ENCODE measurements around the gene PNPLA5. TPM values are rescaled to one million over a fixed set of nuclear protein-coding genes. Genes with fewer than 3 reads are reported as not detected.

PNPLA5 gene
- total RNA-seq, 2 donors from 2014 or later = not detected

GRCh38 chr22:43854786-43855271 is 37.0 kb downstream of the PNPLA5 start:
- DNase-seq (ENCODE audit: low spot score) (no peak), ATAC-seq (ENCODE audit: insufficient number of reproducible peaks, low FRiP score, low read depth) (no peak)
- TF ChIP-seq CTCF (IDR thresholded peaks at IDR 0.05) = no peak
- Histone ChIP-seq H3K36me3 (no peaks in the 10 kb centered on the region), H3K27ac (no peak overlapping the region), H3K9me3 (no peaks in the 10 kb centered on the region), H3K4me3 (no peak overlapping the region), H3K4me1 (ENCODE audit: control insufficient read depth in 1 of 2, low read depth in 2 of 2) (no peaks in the 10 kb centered on the region), H3K27me3 (replicated peaks; ENCODE audit: insufficient read depth) (no peaks in the 10 kb centered on the region)

- no peak for DNase-seq (ENCODE audit: low spot score)
Observed at GRCh38 chr22:43854121-43854785, 37.6 kb downstream of the PNPLA5 start.

GRCh38 chr22:43853328-43853931 is 38.4 kb downstream of the PNPLA5 start:
- H3K27me3 ChIP-seq (replicated peaks; ENCODE audit: insufficient read depth) = no peaks in the 10 kb centered on the region
- TF ChIP-seq CTCF (IDR thresholded peaks at IDR 0.05) = no peak
- H3K4me3 ChIP-seq = no peak overlapping the region
- no peaks in the 10 kb centered on the region for H3K4me1 ChIP-seq (ENCODE audit: control insufficient read depth in 1 of 2, low read depth in 2 of 2)
- H3K9me3 ChIP-seq = no peaks in the 10 kb centered on the region
- no peaks in the 10 kb centered on the region for H3K36me3 ChIP-seq
- DNase-seq (ENCODE audit: low spot score) (no peak), ATAC-seq (ENCODE audit: insufficient number of reproducible peaks, low FRiP score, low read depth) (no peak)
- H3K27ac ChIP-seq = no peak overlapping the region

More at GRCh38 chr22:43854121-43854785, 37.6 kb downstream of the PNPLA5 start:
- Histone ChIP-seq H3K27ac (no peak overlapping the region), H3K27me3 (replicated peaks; ENCODE audit: insufficient read depth) (no peaks in the 10 kb centered on the region), H3K9me3 (no peaks in the 10 kb centered on the region), H3K4me3 (no peak overlapping the region), H3K36me3 (no peaks in the 10 kb centered on the region), H3K4me1 (ENCODE audit: control insufficient read depth in 1 of 2, low read depth in 2 of 2) (no peaks in the 10 kb centered on the region)
- no peak for ATAC-seq (ENCODE audit: insufficient number of reproducible peaks, low FRiP score, low read depth)
- TF ChIP-seq CTCF (IDR thresholded peaks at IDR 0.05) = no peak

GRCh38 chr22:43852573-43853327 is 39.1 kb downstream of the PNPLA5 start:
- H3K27me3 ChIP-seq (replicated peaks; ENCODE audit: insufficient read depth) = no peaks in the 10 kb centered on the region
- H3K4me3 ChIP-seq = no peak overlapping the region
- H3K9me3 ChIP-seq = no peaks in the 10 kb centered on the region
- H3K27ac ChIP-seq = no peak overlapping the region
- no peaks in the 10 kb centered on the region for H3K4me1 ChIP-seq (ENCODE audit: control insufficient read depth in 1 of 2, low read depth in 2 of 2)
- no peaks in the 10 kb centered on the region for H3K36me3 ChIP-seq
- DNase-seq (ENCODE audit: low spot score) (no peak), ATAC-seq (ENCODE audit: insufficient number of reproducible peaks, low FRiP score, low read depth) (no peak)
- no peak for TF ChIP-seq CTCF (IDR thresholded peaks at IDR 0.05)

GRCh38 chr22:43851979-43852307 is 39.9 kb downstream of the PNPLA5 start:
- no peaks in the 10 kb centered on the region for H3K9me3 ChIP-seq
- TF ChIP-seq CTCF (IDR thresholded peaks at IDR 0.05) = no peak
- H3K4me1 ChIP-seq (ENCODE audit: control insufficient read depth in 1 of 2, low read depth in 2 of 2) = no peaks in the 10 kb centered on the region
- no peaks in the 10 kb centered on the region for H3K36me3 ChIP-seq
- ATAC-seq (ENCODE audit: insufficient number of reproducible peaks, low FRiP score, low read depth) (no peak), DNase-seq (ENCODE audit: low spot score) (no peak)
- H3K27ac ChIP-seq = no peak overlapping the region
- H3K27me3 ChIP-seq (replicated peaks; ENCODE audit: insufficient read depth) = no peaks in the 10 kb centered on the region
- no peak overlapping the region for H3K4me3 ChIP-seq
